HFFc6 (cell line): ENCODE measurements around the gene TIGD3. TPM values are rescaled to one million over a fixed set of nuclear protein-coding genes. Genes with fewer than 3 reads are reported as not detected.
A peak's percentile ranks its signal among the peaks of the same experiment; 100 is the strongest.

Experiments used
- DNase-seq: peaks from one replicate; pipeline ENCODE4 v3.0.0-alpha.2; 2018
- H3K27ac Mint-ChIP-seq: 2 replicates; pipeline ENCODE4 v1.8.0; 2020; ENCODE audit warnings: mild to moderate bottlenecking, mixed read lengths
- H3K27me3 Mint-ChIP-seq: 2 replicates; pipeline ENCODE4 v1.8.0; 2021; ENCODE audit warnings: mild to moderate bottlenecking, moderate library complexity, mixed read lengths; ENCODE audit not compliant: insufficient read depth
- H3K36me3 Mint-ChIP-seq: 2 replicates; pipeline ENCODE4 v1.8.0; 2021; ENCODE audit warnings: low read depth, mixed read lengths
- H3K4me1 Mint-ChIP-seq: 2 replicates; pipeline ENCODE4 v1.8.0; 2020; ENCODE audit warnings: low read depth, mixed read lengths
- H3K4me3 Mint-ChIP-seq: 2 replicates; pipeline ENCODE4 v1.8.0; 2020; ENCODE audit warnings: mild to moderate bottlenecking, moderate library complexity, mixed read lengths
- H3K9me3 Mint-ChIP-seq: 2 replicates; pipeline ENCODE4 v1.8.0; 2020; ENCODE audit warnings: mild to moderate bottlenecking, mixed read lengths
- CTCF ChIP-seq: fragments of 200-600 bp; sonication (generic); IDR thresholded peaks from 2 replicates; pipeline ENCODE4 v1.5.0; 2021; ENCODE audit warnings: antibody characterized with exemption, mild to moderate bottlenecking
- total RNA-seq, 6 experiments: library from RNA; stranded (reverse); fragmentation: NEBNext Ultra II Directional; extraction: Animal tissue kit (Norgen Biotek cat#: 25700); gene quantifications; 2 replicates in 1 of 6; 3 replicates in 5 of 6; pipeline ENCODE4 v1.2.3, GENCODE V29; 2021

Gene TIGD3
- total RNA-seq, 6 experiments from 2014 or later, result 0.12 to 0.13 TPM; not detected in 4

- Mint-ChIP-seq H3K27me3 (peaks cover 6% of the 10 kb centered on the region), H3K4me3 (no peak overlapping the region), H3K27ac (no peak overlapping the region), H3K4me1 (peaks cover 36% of the 10 kb centered on the region), H3K36me3 (peaks cover 14% of the 10 kb centered on the region), H3K9me3 (no peaks in the 10 kb centered on the region)
- no peak for TF ChIP-seq CTCF
- DNase-seq, result no peak
Measured at GRCh38 chr11:65393513-65394079, 39.0 kb downstream of the TIGD3 start.

- Mint-ChIP-seq H3K9me3 (no peaks in the 10 kb centered on the region), H3K27me3 (peaks cover 6% of the 10 kb centered on the region), H3K36me3 (peaks cover 17% of the 10 kb centered on the region), H3K27ac (no peak overlapping the region), H3K4me3 (no peak overlapping the region), H3K4me1 (peaks cover 30% of the 10 kb centered on the region)
- no peak for TF ChIP-seq CTCF
- DNase-seq, result no peak
Measured at GRCh38 chr11:65394125-65394536, 39.6 kb downstream of the TIGD3 start.

DNA sequence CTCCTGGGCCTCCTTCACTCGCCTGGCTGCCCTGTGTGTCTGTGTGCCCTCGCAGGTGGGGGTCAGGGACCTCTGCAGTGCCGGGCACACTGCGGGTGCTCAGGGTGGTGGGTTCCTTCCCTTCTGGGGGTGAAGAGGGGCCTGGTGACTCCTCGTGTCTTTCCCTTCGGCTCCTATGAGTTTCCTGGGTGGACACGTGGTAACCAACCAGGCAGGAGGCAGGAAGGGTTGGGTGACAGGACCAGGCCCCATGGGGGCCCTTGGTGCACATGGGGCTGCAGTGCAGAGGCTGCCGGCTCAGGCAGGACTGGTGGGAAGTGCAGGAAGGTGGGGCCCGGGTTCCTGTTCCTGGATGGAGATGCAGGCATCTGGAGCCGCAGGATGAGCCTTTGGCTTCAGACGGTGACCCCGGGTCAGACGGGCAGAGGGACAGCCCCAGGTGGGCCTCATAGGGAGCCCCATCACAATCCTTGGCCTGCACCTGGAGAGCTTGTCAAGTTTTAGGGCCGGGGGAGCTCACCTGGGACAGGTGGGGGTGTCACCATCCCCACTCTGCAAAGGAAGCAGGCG, 41.5 kb downstream of the TIGD3 start:
- DNase-seq, result no peak
- Mint-ChIP-seq H3K4me1 (peaks cover 11% of the 10 kb centered on the region), H3K4me3 (no peak overlapping the region), H3K27me3 (peaks cover 6% of the 10 kb centered on the region), H3K9me3 (no peaks in the 10 kb centered on the region), H3K36me3 (peaks cover 17% of the 10 kb centered on the region), H3K27ac (no peak overlapping the region)
- no peak for TF ChIP-seq CTCF

DNA sequence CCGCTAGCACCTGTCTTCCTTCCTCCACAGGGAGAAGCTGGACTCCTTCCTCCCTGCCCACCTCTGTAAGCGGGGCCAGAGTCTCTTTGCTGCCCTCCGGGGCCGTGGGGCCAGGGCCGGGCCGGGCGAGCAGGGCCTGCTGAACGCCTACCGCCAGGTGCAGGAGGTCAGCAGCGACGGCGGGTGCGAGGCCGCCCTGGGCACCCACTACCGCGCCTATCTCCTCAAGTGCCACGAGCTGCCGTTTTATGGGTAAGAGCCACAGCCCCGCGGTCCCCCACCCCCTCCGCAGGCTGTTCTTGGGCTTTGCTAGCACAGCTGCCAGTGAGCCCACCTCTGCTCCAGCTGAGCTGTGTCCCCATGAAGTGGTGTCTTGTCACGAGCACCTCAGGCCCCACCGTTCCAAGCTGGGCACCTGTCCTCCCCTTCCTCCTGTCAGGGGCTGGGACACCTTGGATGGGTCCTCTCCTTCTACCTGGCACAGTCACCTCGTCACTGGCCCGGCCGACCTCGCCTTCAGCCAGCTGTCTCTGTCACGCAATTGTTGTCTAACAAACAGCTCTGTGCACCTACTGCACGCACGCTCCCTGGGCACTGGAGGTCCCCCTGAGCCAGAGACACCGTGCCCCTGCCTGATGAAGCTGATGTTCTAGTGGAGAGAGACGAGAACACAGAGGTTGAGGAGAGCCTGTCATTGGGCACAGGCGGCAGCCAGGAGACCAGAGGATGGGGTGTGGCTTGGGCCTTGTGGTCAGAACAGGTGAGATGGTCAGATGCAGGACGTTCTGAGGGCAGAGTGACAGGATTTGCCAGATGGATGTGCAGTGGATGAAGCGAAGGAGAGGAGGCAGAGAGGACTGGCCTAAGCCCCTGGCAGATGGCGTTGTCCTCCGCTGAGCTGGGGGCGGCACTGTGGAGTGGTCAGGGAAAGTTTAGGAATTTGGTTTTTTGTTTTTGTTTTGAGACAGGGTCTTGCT, 42.5 kb downstream of the TIGD3 start:
- DNase-seq, result no peak
- H3K4me1 Mint-ChIP-seq, result peaks cover 7% of the 10 kb centered on the region; the same call in 1 of the 2 replicates
- peaks cover 3% of the 10 kb centered on the region for H3K27me3 Mint-ChIP-seq
- H3K36me3 Mint-ChIP-seq, result peaks cover 17% of the 10 kb centered on the region
- no peaks in the 10 kb centered on the region for H3K9me3 Mint-ChIP-seq
- no peak overlapping the region for H3K27ac Mint-ChIP-seq
- TF ChIP-seq CTCF, result no peak
- H3K4me3 Mint-ChIP-seq, result no peak overlapping the region

DNA sequence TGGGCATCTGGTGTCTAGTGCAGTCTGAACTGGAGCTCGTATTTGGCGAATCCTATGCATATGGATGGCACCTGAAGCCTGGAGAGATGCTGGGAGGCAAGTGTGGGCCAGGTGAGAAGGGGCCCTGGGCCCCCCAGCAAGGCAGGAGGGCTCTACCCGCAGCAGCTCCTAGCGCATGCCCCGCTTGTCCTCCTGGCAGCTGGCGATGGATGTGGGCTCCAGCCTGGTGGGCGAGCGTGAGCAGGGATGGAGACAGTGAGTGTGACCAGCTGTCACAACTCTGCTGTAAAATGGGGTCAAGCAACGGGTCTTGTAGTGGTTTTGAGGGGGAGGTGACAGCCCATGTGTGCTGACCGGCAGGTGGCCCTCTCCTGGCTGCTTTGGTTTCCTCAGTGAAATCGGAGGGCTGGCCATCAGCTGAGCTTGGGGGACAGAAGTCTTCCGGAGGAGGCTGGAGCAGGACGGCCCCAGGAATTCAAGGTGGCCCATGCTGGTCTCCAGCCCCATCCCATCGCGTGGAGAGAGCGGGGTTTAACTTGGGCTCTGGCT, 43.9 kb downstream of the TIGD3 start:
- DNase-seq, result no peak
- no peak overlapping the region for H3K27ac Mint-ChIP-seq
- H3K9me3 Mint-ChIP-seq, result no peaks in the 10 kb centered on the region
- H3K4me3 Mint-ChIP-seq, result no peak overlapping the region; the same call in 1 of the 2 replicates
- peak; percentile 24; the same call in 1 of the 2 replicates for TF ChIP-seq CTCF
- peaks cover 1% of the 10 kb centered on the region for H3K27me3 Mint-ChIP-seq
- no peaks in the 10 kb centered on the region for H3K4me1 Mint-ChIP-seq
- H3K36me3 Mint-ChIP-seq, result peaks cover 11% of the 10 kb centered on the region
